SK-N-MC (cell line): Measurements from ENCODE around the gene GNG12.
"Not testable (repeated sequence)": the region's sequence is repeated elsewhere in the genome, so short reads cannot be mapped to it uniquely, and the experiment has no call there.

Experiments
- DNase-seq: peaks from one replicate; pipeline ENCODE4 v3.0.0-alpha.2; 2011; ENCODE audit warnings: low read depth, low spot score
- H3K27ac ChIP-seq: fragments of 200-600 bp; sonication (generic); 2 replicates; pipeline ENCODE4 v1.5.1; 2016; ENCODE audit warnings: mixed run types
- H3K36me3 ChIP-seq: fragments of 200-600 bp; sonication (generic); 2 replicates; pipeline ENCODE4 v1.6.1; 2017; ENCODE audit warnings: antibody characterized with exemption, low read length, mixed read lengths; ENCODE audit not compliant: insufficient read depth
- H3K4me3 ChIP-seq: fragments of 200-600 bp; sonication (generic); 2 replicates; pipeline ENCODE4 v1.5.1; 2016
- H3K9ac ChIP-seq: fragments of 200-600 bp; sonication (generic); 2 replicates; pipeline ENCODE4 v1.8.0; 2017; ENCODE audit warnings: mixed run types, mixed read lengths; ENCODE audit not compliant: insufficient read length
- H3K9me3 ChIP-seq: fragments of 200-600 bp; sonication (generic); 2 replicates; pipeline ENCODE4 v1.6.1; 2017; ENCODE audit warnings: low read depth, mild to moderate bottlenecking, antibody characterized with exemption, low read length, moderate library complexity, mixed read lengths
- EZH2 ChIP-seq: fragments of 200-600 bp; sonication (generic); IDR thresholded peaks from one replicate; pipeline ENCODE4 v1.6.1; 2017; ENCODE audit warnings: antibody characterized with exemption
- FOXP2 ChIP-seq: optimal IDR thresholded peaks from 2 replicates; pipeline ENCODE3; 2011; ENCODE audit warnings: mild to moderate bottlenecking, moderate library complexity; ENCODE audit not compliant: insufficient read depth; ENCODE audit errors: extremely low read length, control extremely low read depth
- POLR2AphosphoS5 ChIP-seq: IDR thresholded peaks from 2 replicates; pipeline ENCODE4 v1.6.1; 2012; ENCODE audit warnings: mild to moderate bottlenecking, low read depth, low read length, borderline replicate concordance

GNG12 gene

GRCh38 chr1:67659229-67659628, 174.0 kb downstream of the GNG12 start:
- H3K27ac ChIP-seq: no peak overlapping the region
- H3K9ac ChIP-seq: no peak overlapping the region
- DNase-seq: no peak
- no peaks in the 10 kb centered on the region for H3K9me3 ChIP-seq
- no peaks in the 10 kb centered on the region for H3K36me3 ChIP-seq
- H3K4me3 ChIP-seq: no peak overlapping the region
- TF ChIP-seq FOXP2: no peak
- TF ChIP-seq EZH2: no peak
- no peak for TF ChIP-seq POLR2AphosphoS5

- H3K9me3 ChIP-seq, H3K36me3 ChIP-seq, DNase-seq, H3K4me3 ChIP-seq, H3K9ac ChIP-seq, H3K27ac ChIP-seq: not testable (repeated sequence)
These were observed 176.1 kb downstream of the GNG12 start for GRCh38 chr1:67657152-67657551.

GRCh38 chr1:67655581-67655980, 177.7 kb downstream of the GNG12 start:
- Histone ChIP-seq H3K9ac (no peak overlapping the region), H3K9me3 (no peaks in the 10 kb centered on the region), H3K4me3 (no peak overlapping the region), H3K36me3 (no peaks in the 10 kb centered on the region), H3K27ac (no peak overlapping the region)
- DNase-seq: no peak
- no peak for TF ChIP-seq FOXP2
- no peak for TF ChIP-seq POLR2AphosphoS5
- TF ChIP-seq EZH2: no peak

- no peak overlapping the region for H3K27ac ChIP-seq
- no peaks in the 10 kb centered on the region for H3K36me3 ChIP-seq
- no peak for DNase-seq
- no peaks in the 10 kb centered on the region for H3K9me3 ChIP-seq
- TF ChIP-seq FOXP2 (no peak), POLR2AphosphoS5 (no peak)
- H3K9ac ChIP-seq: no peak overlapping the region
- no peak overlapping the region for H3K4me3 ChIP-seq
These were observed 180.0 kb downstream of the GNG12 start for GRCh38 chr1:67653304-67653703.

- Histone ChIP-seq H3K4me3 (no peak overlapping the region), H3K27ac (no peak overlapping the region), H3K9me3 (no peaks in the 10 kb centered on the region), H3K9ac (no peak overlapping the region), H3K36me3 (no peaks in the 10 kb centered on the region)
- no peak for DNase-seq
- TF ChIP-seq FOXP2: no peak
- TF ChIP-seq EZH2: no peak
- TF ChIP-seq POLR2AphosphoS5: no peak
These were observed 180.5 kb downstream of the GNG12 start for GRCh38 chr1:67652800-67653199.
